Activated naive CD4-positive, alpha-beta T cell (primary cell): Measurements from ENCODE around the gene RASGRP4.
"Not testable (repeated sequence)": the region's sequence is repeated elsewhere in the genome, so short reads cannot be mapped to it uniquely, and the experiment has no call there.

ENCODE experiments used
- DNase-seq, 4 experiments: peaks; one replicate each; lab custom pipeline; 2025; lab: John Stamatoyannopoulos, UW

RASGRP4 gene

GRCh38 chr19:38370299-38370698 lies 55.7 kb downstream of the RASGRP4 start:
- no peak for DNase-seq

GRCh38 chr19:38369584-38369983 lies 56.4 kb downstream of the RASGRP4 start:
- DNase-seq, result no peak

GRCh38 chr19:38367041-38367440 lies 59.0 kb downstream of the RASGRP4 start:
- DNase-seq, result no peak

GRCh38 chr19:38362946-38363688 lies 62.9 kb downstream of the RASGRP4 start:
- DNase-seq, result not testable (repeated sequence)

- peak in 2 of 4 experiments; percentile 7 to 47 for DNase-seq
These were observed 63.7 kb downstream of the RASGRP4 start for GRCh38 chr19:38362076-38362945.

GRCh38 chr19:38361633-38362075 lies 64.4 kb downstream of the RASGRP4 start:
- DNase-seq, result peak in 2 of 4 experiments; percentile 25 to 49

- DNase-seq, result no peak
These were observed 65.0 kb downstream of the RASGRP4 start for GRCh38 chr19:38360839-38361631.

GRCh38 chr19:38360351-38360750 lies 65.7 kb downstream of the RASGRP4 start:
- no peak for DNase-seq

GRCh38 chr19:38359242-38360021 lies 66.6 kb downstream of the RASGRP4 start:
- no peak for DNase-seq
